HepG2 (cell line): Measurements from ENCODE around the gene SLC28A1. TPM values are rescaled to one million over a fixed set of nuclear protein-coding genes. Genes with fewer than 3 reads are reported as not detected.

ENCODE experiments used
- HNRNPUL1 ChIP-seq: fragments of 200-400 bp; formaldehyde crosslinking; IDR thresholded peaks from 2 replicates; pipeline ENCODE4 v1.6.1; 2017; ENCODE audit warnings: low read depth, mild to moderate bottlenecking, low read length, moderate library complexity
- IRF2 ChIP-seq: IDR thresholded peaks from 2 replicates; pipeline ENCODE4 v1.6.1; 2018; ENCODE audit warnings: missing genetic modification reagents, missing compliant biosample characterization
- KDM2A ChIP-seq: sonication (generic); formaldehyde crosslinking; IDR thresholded peaks from 2 replicates; pipeline ENCODE4 v1.4.0; 2020; ENCODE audit warnings: low read depth, missing genetic modification reagents, borderline replicate concordance
- KMT2A ChIP-seq: sonication (generic); formaldehyde crosslinking; IDR thresholded peaks from 2 replicates; pipeline ENCODE4 v1.4.0; 2020; ENCODE audit warnings: missing genetic modification reagents
- NFYC ChIP-seq: IDR thresholded peaks from 2 replicates; pipeline ENCODE4 v1.6.1; 2016; ENCODE audit warnings: missing genetic modification reagents, missing compliant biosample characterization
- NPAS2 ChIP-seq: sonication (generic); formaldehyde crosslinking; IDR thresholded peaks from 2 replicates; pipeline ENCODE4 v1.8.0; 2022; ENCODE audit warnings: mild to moderate bottlenecking, missing genetic modification reagents, borderline replicate concordance
- PAF1 ChIP-seq: IDR thresholded peaks from 2 replicates; pipeline ENCODE4 v1.6.1; 2016; ENCODE audit warnings: missing genetic modification reagents, missing compliant biosample characterization
- PCBP2 ChIP-seq: fragments of 200-400 bp; formaldehyde crosslinking; optimal IDR thresholded peaks from 2 replicates; pipeline ENCODE3; 2018; ENCODE audit warnings: low read length, low read depth; ENCODE audit not compliant: poor library complexity, severe bottlenecking
- RAD21 ChIP-seq: fragments of 450-650 bp; formaldehyde crosslinking; IDR thresholded peaks from 2 replicates; pipeline ENCODE4 v1.5.0; 2020; ENCODE audit warnings: mild to moderate bottlenecking
- SOX13 ChIP-seq, 3 experiments: fragments of 450-650 bp in 1 of 3; sonication (generic) in 1 of 3; formaldehyde crosslinking in 1 of 3; IDR thresholded peaks in 2 of 3; conservative IDR thresholded peaks in 1 of 3; 2 replicates each; pipeline versions ENCODE4 v1.5.0 to v1.6.1; 2016 to 2020; ENCODE audit warnings: antibody characterized with exemption in 1 of 3, mild to moderate bottlenecking in 1 of 3, missing compliant biosample characterization in 1 of 3, missing genetic modification reagents in 1 of 3, moderate library complexity in 1 of 3
- ZNF207 ChIP-seq: fragments of 450-650 bp; IDR thresholded peaks from 2 replicates; pipeline ENCODE4 v1.6.1; 2016; ENCODE audit warnings: antibody characterized with exemption, borderline replicate concordance
- ZNF547 ChIP-seq: sonication (generic); formaldehyde crosslinking; IDR thresholded peaks from 2 replicates; pipeline ENCODE4 v1.5.1; 2020; ENCODE audit warnings: mild to moderate bottlenecking, missing genetic modification reagents
- ZNF747 ChIP-seq: sonication (generic); formaldehyde crosslinking; IDR thresholded peaks from 2 replicates; pipeline ENCODE4 v1.8.1; 2023; ENCODE audit warnings: missing genetic modification reagents, mild to moderate bottlenecking, borderline replicate concordance
- polyA plus RNA-seq, 8 experiments: library from polyadenylated mRNA; depleted of rRNA in 3 of 8; stranded (reverse) in 7 of 8; unstranded in 1 of 8; fragments of >200 nt; fragmentation: Illumina TruSeq in 4 of 8; extraction: Trizol in 4 of 8; gene quantifications; 2 replicates each; pipeline versions ENCODE4 v1.2.1 to v1.2.3, GENCODE V29; 2011 to 2016; ENCODE audit warnings: low read depth in 4 of 8, missing spikeins in 1 of 8, mixed read lengths in 1 of 8; ENCODE audit not compliant: insufficient read depth in 1 of 8
- total RNA-seq, 5 experiments: library from RNA; depleted of rRNA; stranded (reverse); fragments of >200 nt; fragmentation: Illumina TruSeq; extraction: Trizol; gene quantifications; 2 replicates each; pipeline ENCODE4 v1.2.3, GENCODE V29; 2016; ENCODE audit warnings: low read depth in 1 of 5
- TF ChIP-seq, protein P1 (sequence below): sonication (generic); formaldehyde crosslinking; IDR thresholded peaks from 2 replicates; pipeline ENCODE4 v1.5.1; 2020; ENCODE audit warnings: mild to moderate bottlenecking, missing genetic modification reagents, borderline replicate concordance
- TF ChIP-seq, protein P2 (sequence below), 2 experiments: fragments of 450-650 bp in 1 of 2; sonication (generic) in 1 of 2; formaldehyde crosslinking; IDR thresholded peaks; 2 replicates each; pipeline versions ENCODE4 v1.5.0 to v1.8.0; 2020 to 2022; ENCODE audit warnings: mild to moderate bottlenecking in 1 of 2, missing genetic modification reagents in 1 of 2
- TF ChIP-seq, protein P3 (sequence below): sonication (generic); formaldehyde crosslinking; IDR thresholded peaks from 2 replicates; pipeline ENCODE4 v1.5.0; 2020; ENCODE audit warnings: mild to moderate bottlenecking, missing genetic modification reagents, borderline replicate concordance
- TF ChIP-seq, protein P4 (sequence below): sonication (generic); formaldehyde crosslinking; IDR thresholded peaks from 2 replicates; pipeline ENCODE4 v1.4.0; 2020; ENCODE audit warnings: mild to moderate bottlenecking, missing genetic modification reagents

Gene SLC28A1
- total and polyA plus RNA-seq, 2 of the 13 experiments (the other 11 are each of a cell fraction or from before 2014, with no cell fraction given), result 0.31 to 5.8 TPM

DNA sequence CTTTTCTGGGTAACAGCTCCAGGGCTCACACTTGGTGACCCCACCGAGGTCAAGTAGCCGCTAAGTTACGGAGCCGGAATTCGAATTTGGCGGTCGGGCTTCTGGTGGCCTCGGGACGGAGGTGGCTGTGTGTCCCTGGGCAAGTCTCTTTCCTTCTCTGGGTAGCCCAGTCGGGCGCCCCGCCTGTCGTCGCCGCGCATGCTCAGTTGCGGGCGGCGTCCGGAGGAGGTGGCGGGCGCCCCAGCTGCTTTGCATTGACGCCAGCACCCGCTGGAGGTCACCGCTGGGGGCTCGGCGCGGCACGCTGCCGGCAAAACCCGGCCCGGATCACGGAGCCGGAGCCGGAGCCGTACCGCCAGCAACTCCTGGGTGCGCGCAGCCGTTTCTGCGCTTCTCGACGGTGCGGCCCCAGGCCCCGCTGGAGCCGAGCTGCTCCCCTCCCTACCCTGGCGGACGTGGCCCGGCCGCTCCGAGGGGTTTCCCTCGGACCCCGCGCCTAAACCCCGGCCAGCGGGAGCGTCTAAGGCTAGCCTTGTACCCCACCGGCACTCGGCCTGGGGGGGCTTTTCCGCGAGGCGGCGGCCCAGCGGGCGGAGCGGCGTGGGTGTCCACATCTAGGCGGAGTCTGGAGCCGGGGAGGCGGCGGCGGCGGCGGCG is 96.7 kb downstream of the SLC28A1 start (continued):
- TF ChIP-seq, protein P1, sequence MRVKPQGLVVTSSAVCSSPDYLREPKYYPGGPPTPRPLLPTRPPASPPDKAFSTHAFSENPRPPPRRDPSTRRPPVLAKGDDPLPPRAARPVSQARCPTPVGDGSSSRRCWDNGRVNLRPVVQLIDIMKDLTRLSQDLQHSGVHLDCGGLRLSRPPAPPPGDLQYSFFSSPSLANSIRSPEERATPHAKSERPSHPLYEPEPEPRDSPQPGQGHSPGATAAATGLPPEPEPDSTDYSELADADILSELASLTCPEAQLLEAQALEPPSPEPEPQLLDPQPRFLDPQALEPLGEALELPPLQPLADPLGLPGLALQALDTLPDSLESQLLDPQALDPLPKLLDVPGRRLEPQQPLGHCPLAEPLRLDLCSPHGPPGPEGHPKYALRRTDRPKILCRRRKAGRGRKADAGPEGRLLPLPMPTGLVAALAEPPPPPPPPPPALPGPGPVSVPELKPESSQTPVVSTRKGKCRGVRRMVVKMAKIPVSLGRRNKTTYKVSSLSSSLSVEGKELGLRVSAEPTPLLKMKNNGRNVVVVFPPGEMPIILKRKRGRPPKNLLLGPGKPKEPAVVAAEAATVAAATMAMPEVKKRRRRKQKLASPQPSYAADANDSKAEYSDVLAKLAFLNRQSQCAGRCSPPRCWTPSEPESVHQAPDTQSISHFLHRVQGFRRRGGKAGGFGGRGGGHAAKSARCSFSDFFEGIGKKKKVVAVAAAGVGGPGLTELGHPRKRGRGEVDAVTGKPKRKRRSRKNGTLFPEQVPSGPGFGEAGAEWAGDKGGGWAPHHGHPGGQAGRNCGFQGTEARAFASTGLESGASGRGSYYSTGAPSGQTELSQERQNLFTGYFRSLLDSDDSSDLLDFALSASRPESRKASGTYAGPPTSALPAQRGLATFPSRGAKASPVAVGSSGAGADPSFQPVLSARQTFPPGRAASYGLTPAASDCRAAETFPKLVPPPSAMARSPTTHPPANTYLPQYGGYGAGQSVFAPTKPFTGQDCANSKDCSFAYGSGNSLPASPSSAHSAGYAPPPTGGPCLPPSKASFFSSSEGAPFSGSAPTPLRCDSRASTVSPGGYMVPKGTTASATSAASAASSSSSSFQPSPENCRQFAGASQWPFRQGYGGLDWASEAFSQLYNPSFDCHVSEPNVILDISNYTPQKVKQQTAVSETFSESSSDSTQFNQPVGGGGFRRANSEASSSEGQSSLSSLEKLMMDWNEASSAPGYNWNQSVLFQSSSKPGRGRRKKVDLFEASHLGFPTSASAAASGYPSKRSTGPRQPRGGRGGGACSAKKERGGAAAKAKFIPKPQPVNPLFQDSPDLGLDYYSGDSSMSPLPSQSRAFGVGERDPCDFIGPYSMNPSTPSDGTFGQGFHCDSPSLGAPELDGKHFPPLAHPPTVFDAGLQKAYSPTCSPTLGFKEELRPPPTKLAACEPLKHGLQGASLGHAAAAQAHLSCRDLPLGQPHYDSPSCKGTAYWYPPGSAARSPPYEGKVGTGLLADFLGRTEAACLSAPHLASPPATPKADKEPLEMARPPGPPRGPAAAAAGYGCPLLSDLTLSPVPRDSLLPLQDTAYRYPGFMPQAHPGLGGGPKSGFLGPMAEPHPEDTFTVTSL (CRISPR knock-in tag), result no peak
- TF ChIP-seq ZNF747 (CRISPR knock-in tag) (peak; percentile 63; the same call in 1 of the 2 replicates), SOX13 (IDR thresholded peaks at IDR 0.05) (no peak), SOX13 (CRISPR knock-in tag; conservative IDR thresholded peaks at IDR 0.05 in 1 of 2, IDR thresholded peaks at IDR 0.05 in 1 of 2) (peak in 1 of 2 experiments; percentile 62; a peak in 2 of 4 replicates), KMT2A (CRISPR knock-in tag) (peak; percentile 92), ZNF547 (CRISPR knock-in tag) (no peak; the same call in 1 of the 2 replicates), HNRNPUL1 (peak; percentile 70; the same call in 1 of the 2 replicates), NFYC (CRISPR knock-in tag) (no peak), PAF1 (CRISPR knock-in tag) (no peak), PCBP2 (no peak), KDM2A (peak; percentile 93), RAD21 (CRISPR knock-in tag) (no peak; the same call in 1 of the 2 replicates), ZNF207 (no peak), IRF2 (CRISPR knock-in tag) (peak; percentile 89), NPAS2 (CRISPR knock-in tag) (no peak)
- TF ChIP-seq, protein P2, sequence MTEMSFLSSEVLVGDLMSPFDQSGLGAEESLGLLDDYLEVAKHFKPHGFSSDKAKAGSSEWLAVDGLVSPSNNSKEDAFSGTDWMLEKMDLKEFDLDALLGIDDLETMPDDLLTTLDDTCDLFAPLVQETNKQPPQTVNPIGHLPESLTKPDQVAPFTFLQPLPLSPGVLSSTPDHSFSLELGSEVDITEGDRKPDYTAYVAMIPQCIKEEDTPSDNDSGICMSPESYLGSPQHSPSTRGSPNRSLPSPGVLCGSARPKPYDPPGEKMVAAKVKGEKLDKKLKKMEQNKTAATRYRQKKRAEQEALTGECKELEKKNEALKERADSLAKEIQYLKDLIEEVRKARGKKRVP (CRISPR knock-in tag; IDR thresholded peaks at IDR 0.05), result peak in 1 of 2 experiments; percentile 66; a peak in 1 of 4 replicates
- TF ChIP-seq, protein P3, sequence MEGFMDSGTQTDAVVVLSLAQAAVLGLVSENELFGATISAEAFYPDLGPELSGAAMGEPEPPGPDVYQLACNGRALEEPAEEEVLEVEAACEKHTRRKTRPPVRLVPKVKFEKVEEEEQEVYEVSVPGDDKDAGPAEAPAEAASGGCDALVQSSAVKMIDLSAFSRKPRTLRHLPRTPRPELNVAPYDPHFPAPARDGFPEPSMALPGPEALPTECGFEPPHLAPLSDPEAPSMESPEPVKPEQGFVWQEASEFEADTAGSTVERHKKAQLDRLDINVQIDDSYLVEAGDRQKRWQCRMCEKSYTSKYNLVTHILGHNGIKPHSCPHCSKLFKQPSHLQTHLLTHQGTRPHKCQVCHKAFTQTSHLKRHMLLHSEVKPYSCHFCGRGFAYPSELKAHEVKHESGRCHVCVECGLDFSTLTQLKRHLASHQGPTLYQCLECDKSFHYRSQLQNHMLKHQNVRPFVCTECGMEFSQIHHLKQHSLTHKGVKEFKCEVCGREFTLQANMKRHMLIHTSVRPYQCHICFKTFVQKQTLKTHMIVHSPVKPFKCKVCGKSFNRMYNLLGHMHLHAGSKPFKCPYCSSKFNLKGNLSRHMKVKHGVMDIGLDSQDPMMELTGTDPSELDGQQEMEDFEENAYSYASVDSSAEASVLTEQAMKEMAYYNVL, result no peak
- TF ChIP-seq, protein P4, sequence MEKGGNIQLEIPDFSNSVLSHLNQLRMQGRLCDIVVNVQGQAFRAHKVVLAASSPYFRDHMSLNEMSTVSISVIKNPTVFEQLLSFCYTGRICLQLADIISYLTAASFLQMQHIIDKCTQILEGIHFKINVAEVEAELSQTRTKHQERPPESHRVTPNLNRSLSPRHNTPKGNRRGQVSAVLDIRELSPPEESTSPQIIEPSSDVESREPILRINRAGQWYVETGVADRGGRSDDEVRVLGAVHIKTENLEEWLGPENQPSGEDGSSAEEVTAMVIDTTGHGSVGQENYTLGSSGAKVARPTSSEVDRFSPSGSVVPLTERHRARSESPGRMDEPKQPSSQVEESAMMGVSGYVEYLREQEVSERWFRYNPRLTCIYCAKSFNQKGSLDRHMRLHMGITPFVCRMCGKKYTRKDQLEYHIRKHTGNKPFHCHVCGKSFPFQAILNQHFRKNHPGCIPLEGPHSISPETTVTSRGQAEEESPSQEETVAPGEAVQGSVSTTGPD, result no peak
